GM08714 (cell line): ENCODE results near the gene PPP1CC.
"Not testable (repeated sequence)": the region's sequence is repeated elsewhere in the genome, so short reads cannot be mapped to it uniquely, and the experiment has no call there.

ENCODE experiments used
- H3K4me3 ChIP-seq: fragments of 200-500 bp; sonication (Bioruptor generic); 2 replicates; pipeline ENCODE4 v1.5.1; 2014; ENCODE audit warnings: mild to moderate bottlenecking, low read length, inconsistent platforms
- ZNF274 ChIP-seq: IDR thresholded peaks from 2 replicates; pipeline ENCODE4 v1.6.1; 2012; ENCODE audit warnings: mild to moderate bottlenecking, low read depth, low read length

The PPP1CC gene

GRCh38 chr12:110766311-110767154 is 23.8 kb upstream of the PPP1CC start:
- no peak for TF ChIP-seq ZNF274
- H3K4me3 ChIP-seq: no peak overlapping the region

GRCh38 chr12:110765572-110765971 is 22.9 kb upstream of the PPP1CC start:
- not testable (repeated sequence) for H3K4me3 ChIP-seq

GRCh38 chr12:110765111-110765510 is 22.4 kb upstream of the PPP1CC start:
- no peak overlapping the region for H3K4me3 ChIP-seq
- TF ChIP-seq ZNF274: no peak

GRCh38 chr12:110763583-110763982 is 20.9 kb upstream of the PPP1CC start:
- no peak for TF ChIP-seq ZNF274
- H3K4me3 ChIP-seq: no peak overlapping the region

- no peak for TF ChIP-seq ZNF274
- no peak overlapping the region for H3K4me3 ChIP-seq
Measured at GRCh38 chr12:110762891-110763290, 20.2 kb upstream of the PPP1CC start.

- H3K4me3 ChIP-seq: no peak overlapping the region
- TF ChIP-seq ZNF274: no peak
Measured at GRCh38 chr12:110760204-110760609, 17.5 kb upstream of the PPP1CC start.

- H3K4me3 ChIP-seq: no peak overlapping the region
- no peak for TF ChIP-seq ZNF274
Measured at GRCh38 chr12:110758922-110759321, 16.2 kb upstream of the PPP1CC start.

GRCh38 chr12:110756611-110757010 is 13.9 kb upstream of the PPP1CC start:
- TF ChIP-seq ZNF274: no peak

GRCh38 chr12:110754101-110754793 is 11.6 kb upstream of the PPP1CC start:
- no peak for TF ChIP-seq ZNF274
- H3K4me3 ChIP-seq: no peak overlapping the region

More at GRCh38 chr12:110756611-110757010, 13.9 kb upstream of the PPP1CC start:
- H3K4me3 ChIP-seq: no peak overlapping the region

GRCh38 chr12:110750784-110751461 is 8.2 kb upstream of the PPP1CC start:
- no peak for TF ChIP-seq ZNF274
- no peak overlapping the region for H3K4me3 ChIP-seq

- TF ChIP-seq ZNF274: no peak
- H3K4me3 ChIP-seq: no peak overlapping the region
Measured at GRCh38 chr12:110746550-110746949, 3.9 kb upstream of the PPP1CC start.

GRCh38 chr12:110745542-110746284 is 3.0 kb upstream of the PPP1CC start:
- no peak for TF ChIP-seq ZNF274
- no peak overlapping the region for H3K4me3 ChIP-seq

GRCh38 chr12:110744601-110745264 is 2.0 kb upstream of the PPP1CC start:
- H3K4me3 ChIP-seq: no peak overlapping the region

More at GRCh38 chr12:110744601-110745264, 2.0 kb upstream of the PPP1CC start:
- TF ChIP-seq ZNF274: no peak
